ENCODE data around the gene POMP. TPM values are rescaled to one million over a fixed set of nuclear protein-coding genes. Genes with fewer than 3 reads are reported as not detected.

The POMP gene
- total RNA-seq, 1 experiment from 2014 or later: 92.2 TPM

DNA sequence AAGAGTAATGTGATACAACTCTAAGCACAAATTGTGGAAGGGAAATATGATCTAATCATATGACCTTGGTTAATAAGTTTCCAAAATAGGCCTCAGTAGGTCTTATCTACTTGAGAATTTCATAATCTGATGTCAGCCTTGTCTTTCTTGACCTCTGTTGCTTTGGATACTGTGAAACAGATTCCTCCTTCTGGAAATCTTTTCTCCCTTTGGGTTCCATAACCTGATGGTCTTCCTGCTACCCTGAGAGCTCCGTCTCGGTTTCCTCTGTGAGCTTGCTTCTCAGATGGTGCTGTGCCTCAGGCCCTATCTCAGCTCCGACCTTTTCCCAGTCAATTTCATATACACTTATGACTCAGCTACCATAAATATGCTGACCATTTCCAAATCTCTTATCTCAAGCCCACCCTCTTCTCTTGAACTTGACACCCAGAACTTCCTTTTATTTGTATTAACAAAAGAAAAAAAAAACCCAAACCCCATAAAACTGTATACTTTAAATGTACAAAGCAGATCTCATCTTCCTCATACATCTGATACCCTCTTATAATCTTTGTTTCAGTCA, 66.2 kb downstream of the POMP start (continued):
- TF ChIP-seq, protein P1, sequence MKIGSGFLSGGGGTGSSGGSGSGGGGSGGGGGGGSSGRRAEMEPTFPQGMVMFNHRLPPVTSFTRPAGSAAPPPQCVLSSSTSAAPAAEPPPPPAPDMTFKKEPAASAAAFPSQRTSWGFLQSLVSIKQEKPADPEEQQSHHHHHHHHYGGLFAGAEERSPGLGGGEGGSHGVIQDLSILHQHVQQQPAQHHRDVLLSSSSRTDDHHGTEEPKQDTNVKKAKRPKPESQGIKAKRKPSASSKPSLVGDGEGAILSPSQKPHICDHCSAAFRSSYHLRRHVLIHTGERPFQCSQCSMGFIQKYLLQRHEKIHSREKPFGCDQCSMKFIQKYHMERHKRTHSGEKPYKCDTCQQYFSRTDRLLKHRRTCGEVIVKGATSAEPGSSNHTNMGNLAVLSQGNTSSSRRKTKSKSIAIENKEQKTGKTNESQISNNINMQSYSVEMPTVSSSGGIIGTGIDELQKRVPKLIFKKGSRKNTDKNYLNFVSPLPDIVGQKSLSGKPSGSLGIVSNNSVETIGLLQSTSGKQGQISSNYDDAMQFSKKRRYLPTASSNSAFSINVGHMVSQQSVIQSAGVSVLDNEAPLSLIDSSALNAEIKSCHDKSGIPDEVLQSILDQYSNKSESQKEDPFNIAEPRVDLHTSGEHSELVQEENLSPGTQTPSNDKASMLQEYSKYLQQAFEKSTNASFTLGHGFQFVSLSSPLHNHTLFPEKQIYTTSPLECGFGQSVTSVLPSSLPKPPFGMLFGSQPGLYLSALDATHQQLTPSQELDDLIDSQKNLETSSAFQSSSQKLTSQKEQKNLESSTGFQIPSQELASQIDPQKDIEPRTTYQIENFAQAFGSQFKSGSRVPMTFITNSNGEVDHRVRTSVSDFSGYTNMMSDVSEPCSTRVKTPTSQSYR (CRISPR knock-in tag; IDR thresholded peaks at IDR 0.05): no peak
- no peak for TF ChIP-seq IRF2 (CRISPR knock-in tag; IDR thresholded peaks at IDR 0.05; ENCODE audit: borderline replicate concordance, low read depth)

Other genes with a start within 250 kb of the POMP start
- gene FLT1, start 164.0 kb upstream of the POMP start, total RNA-seq (2021): 66.3 to 71.0 TPM (median 66.8 TPM) in 3 replicates
- 0.39 to 0.79 TPM (median 0.55 TPM) in 3 replicates for gene SLC46A3, start 59.8 kb downstream of the POMP start, total RNA-seq (2021)
- 0.18 to 0.25 TPM (median 0.22 TPM) in 3 replicates for gene MTUS2, start 161.2 kb downstream of the POMP start, total RNA-seq (2021)